NCI-H1694 treated with DMSO at 0.1 percent for 48 hours (cell line): Measurements from ENCODE around the gene HSPA2.
"Not testable (repeated sequence)": the region's sequence is repeated elsewhere in the genome, so short reads cannot be mapped to it uniquely, and the experiment has no call there.

ENCODE experiments used
- DNase-seq: peaks from one replicate; lab custom pipeline; 2025; lab: John Stamatoyannopoulos, UW

Gene HSPA2

DNA sequence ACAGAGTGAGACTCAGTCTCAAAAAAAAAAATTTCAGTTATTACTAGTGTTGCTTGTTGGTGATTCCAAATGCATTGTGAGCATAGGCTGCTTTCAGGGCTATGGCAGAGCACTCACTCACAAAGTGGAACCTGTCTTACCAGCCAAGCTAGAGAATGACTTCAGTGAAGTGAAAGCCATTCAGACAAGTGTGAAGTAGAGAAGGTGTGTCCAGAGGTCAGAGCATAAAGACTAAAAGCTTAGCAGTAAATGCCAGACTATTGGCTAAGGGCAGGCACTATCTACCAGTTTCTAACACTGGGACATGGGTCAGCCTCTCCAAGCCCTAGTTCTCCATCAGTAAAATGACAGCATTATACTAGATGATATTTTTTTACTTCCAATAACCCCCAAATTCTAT is 21.9 kb downstream of the HSPA2 start:
- no peak for DNase-seq

- no peak for DNase-seq
Observed at GRCh38 chr14:64563696-64564095, 23.2 kb downstream of the HSPA2 start.

GRCh38 chr14:64566651-64567122 is 26.1 kb downstream of the HSPA2 start:
- no peak for DNase-seq

DNA sequence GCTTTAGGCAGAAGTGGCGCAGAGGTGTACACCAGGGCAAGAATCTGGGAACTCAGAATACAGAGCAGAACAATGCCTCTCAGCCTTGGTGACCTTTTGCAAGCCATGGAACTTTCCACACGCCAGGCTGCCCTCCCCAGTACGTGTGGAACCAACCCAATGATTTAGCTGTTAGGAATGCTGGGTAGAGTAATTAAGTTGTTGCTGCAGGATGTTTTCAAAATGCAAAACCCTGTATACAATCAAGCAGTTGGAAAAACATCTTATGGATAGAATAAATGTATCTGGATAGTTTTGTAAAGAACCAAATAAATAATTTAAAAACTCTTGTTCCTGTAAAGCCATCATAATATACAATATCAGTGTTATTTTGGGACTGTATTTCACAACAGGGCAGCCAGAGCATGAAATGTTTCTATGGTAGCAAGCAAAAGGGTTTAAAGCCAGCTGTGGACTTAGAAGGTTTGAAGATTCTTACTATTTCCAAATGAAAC is 28.6 kb downstream of the HSPA2 start:
- no peak for DNase-seq

DNA sequence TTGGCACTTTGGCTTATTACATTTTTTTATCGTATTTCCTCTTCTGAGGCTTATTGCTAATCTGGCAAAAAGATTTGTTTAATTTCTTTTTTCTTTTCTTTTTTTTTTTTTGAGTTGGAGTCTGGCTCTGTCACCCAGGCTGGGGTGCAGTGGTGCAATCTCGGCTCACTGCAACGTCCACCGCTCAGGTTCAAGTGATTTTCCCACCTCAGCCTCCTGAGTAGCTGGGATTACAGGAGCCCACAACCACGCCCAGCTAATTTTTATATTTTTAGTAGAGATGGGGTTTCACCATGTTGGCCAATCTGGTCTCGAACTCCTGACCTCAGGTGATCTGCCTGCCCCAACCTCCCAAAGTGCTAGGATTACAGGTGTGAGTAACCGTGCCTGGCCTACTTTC is 29.1 kb downstream of the HSPA2 start:
- DNase-seq: not testable (repeated sequence)

- DNase-seq: no peak
Observed at GRCh38 chr14:64572386-64573104, 32.0 kb downstream of the HSPA2 start.

- DNase-seq: no peak
Observed at GRCh38 chr14:64573109-64573508, 32.6 kb downstream of the HSPA2 start.

DNA sequence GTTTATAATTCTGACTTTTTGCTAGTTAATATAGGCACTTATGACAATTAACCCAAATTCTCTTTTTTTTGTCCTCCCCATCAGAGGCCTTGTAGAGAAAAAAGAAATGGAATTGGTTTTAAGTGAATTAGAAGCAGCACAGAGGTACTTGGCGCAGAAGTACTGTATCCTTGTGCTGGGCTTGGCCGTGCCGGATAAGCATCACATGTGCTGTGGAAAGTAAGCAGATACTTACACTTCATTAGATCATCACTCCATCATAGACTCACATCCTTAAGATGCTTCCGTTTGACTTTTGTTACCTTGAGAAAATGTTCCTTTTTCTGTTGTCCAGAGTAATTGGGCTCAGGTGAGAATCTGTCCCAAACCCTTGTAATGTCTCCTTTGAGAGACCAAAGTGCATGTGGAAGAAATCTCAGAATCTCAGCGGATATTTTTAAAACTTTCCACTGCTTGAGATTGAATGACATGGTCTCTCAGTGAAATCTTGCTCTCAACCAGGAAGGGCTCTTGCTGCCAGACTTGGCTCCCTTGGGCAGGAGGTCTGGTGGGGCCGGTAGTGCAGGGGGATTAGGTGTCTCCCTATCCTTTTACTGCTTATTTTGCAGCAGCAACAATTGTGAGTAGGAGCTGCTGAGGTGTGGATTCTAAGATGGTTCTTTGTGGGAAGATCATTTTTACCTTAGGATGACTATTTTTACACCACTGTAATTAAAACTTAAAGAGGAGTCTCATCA is 34.0 kb downstream of the HSPA2 start:
- DNase-seq: no peak

GRCh38 chr14:64577211-64577610 is 36.7 kb downstream of the HSPA2 start:
- DNase-seq: no peak

DNA sequence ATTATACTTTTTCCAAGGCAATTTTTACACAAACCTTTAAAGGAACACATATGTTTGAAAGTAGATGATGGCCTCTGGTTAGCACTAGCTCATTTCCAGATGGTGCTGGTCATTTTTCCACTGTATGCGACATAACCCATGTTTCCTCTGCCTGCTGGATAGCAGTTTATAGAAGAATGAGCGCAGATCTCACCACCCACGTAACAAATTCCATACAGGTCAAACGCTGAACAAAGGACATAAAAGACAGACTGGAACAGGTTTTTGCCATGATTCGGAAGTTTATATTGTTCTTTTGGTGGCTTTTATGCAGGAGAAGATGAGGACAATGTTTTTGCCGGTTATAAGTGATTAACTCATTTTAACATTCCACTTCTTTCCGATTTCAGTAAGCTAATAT is 39.9 kb downstream of the HSPA2 start:
- DNase-seq: no peak

- DNase-seq: no peak
Observed at GRCh38 chr14:64581363-64581762, 40.8 kb downstream of the HSPA2 start.

GRCh38 chr14:64581817-64582216 is 41.3 kb downstream of the HSPA2 start:
- DNase-seq: no peak

- DNase-seq: no peak
Observed at GRCh38 chr14:64584190-64584589, 43.6 kb downstream of the HSPA2 start.

DNA sequence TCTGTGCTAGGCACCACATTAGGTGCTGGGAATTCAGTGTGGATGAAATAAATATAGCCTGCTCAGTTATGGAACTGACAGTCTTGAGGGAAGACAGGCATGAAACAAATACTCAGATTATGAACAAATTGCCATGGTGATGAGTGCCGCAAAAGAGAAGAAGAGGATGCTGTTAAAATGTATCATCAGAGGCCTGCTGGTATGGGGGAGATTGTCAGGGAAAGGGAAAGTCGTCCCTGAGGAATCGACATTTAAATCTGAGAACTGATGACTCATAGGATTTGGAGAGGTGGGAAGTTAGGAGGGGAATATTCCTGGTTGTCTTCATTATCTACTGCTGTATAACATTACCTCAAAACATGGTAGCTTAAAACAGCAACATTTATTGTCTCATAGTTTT is 51.3 kb downstream of the HSPA2 start:
- no peak for DNase-seq
